CD8-positive, alpha-beta memory T cell (primary cell): ENCODE measurements around the gene DYSF. TPM values are rescaled to one million over a fixed set of nuclear protein-coding genes. Genes with fewer than 3 reads are reported as not detected.
"Not testable (repeated sequence)": the region's sequence is repeated elsewhere in the genome, so short reads cannot be mapped to it uniquely, and the experiment has no call there.

ENCODE experiments used
- CTCF ChIA-PET: fragments of 350-600 bp; sonication (Branson Sonifier 250); formaldehyde crosslinking; loops from one replicate; lab custom pipeline; 2021; ENCODE audit warnings: antibody characterized with exemption; lab: Charles Lee
- POLR2A ChIA-PET: fragments of 350-600 bp; sonication (Branson Sonifier 250); formaldehyde crosslinking; loops from one replicate; lab custom pipeline; 2021; ENCODE audit warnings: antibody characterized with exemption; lab: Charles Lee
- DNase-seq, 5 donors: peaks; one replicate each; pipeline versions ENCODE4 v3.0.0 to v3.0.0-alpha.2; 2020 to 2022; ENCODE audit warnings: mixed read lengths in 1 of 5
- H3K27ac ChIP-seq: one replicate; pipeline ENCODE4 v1.7.0; 2013; ENCODE audit warnings: low read depth, mild to moderate bottlenecking, low read length, moderate library complexity
- H3K27me3 ChIP-seq: 2 replicates; pipeline ENCODE4 v1.7.0; 2013; ENCODE audit warnings: low read length, mild to moderate bottlenecking; ENCODE audit not compliant: insufficient read depth, poor library complexity, severe bottlenecking
- H3K36me3 ChIP-seq: 2 replicates; pipeline ENCODE4 v1.7.0; 2013; ENCODE audit warnings: mild to moderate bottlenecking, low read length, moderate library complexity; ENCODE audit not compliant: insufficient read depth
- H3K4me1 ChIP-seq: 2 replicates; pipeline ENCODE4 v1.7.0; 2013; ENCODE audit warnings: mild to moderate bottlenecking, low read length, moderate library complexity; ENCODE audit not compliant: insufficient read depth
- H3K4me3 ChIP-seq: 2 replicates; pipeline ENCODE4 v1.7.0; 2013; ENCODE audit warnings: mild to moderate bottlenecking, low read length
- H3K9me3 ChIP-seq: 2 replicates; pipeline ENCODE4 v1.7.0; 2013; ENCODE audit warnings: mild to moderate bottlenecking, low read length
- H3K27ac Mint-ChIP-seq, 8 donors: one replicate each; pipeline ENCODE4 v1.8.0; 2020 to 2021; ENCODE audit warnings: mixed read lengths in 8 of 8, mild to moderate bottlenecking in 6 of 8, inconsistent platforms in 3 of 8, moderate library complexity in 3 of 8
- H3K27me3 Mint-ChIP-seq, 2 donors: one replicate each; pipeline ENCODE4 v1.8.0; 2020 to 2021; ENCODE audit warnings: mixed read lengths in 2 of 2, mild to moderate bottlenecking in 1 of 2, moderate library complexity in 1 of 2
- H3K36me3 Mint-ChIP-seq, 3 donors: one replicate each; pipeline ENCODE4 v1.8.0; 2020 to 2021; ENCODE audit warnings: mixed read lengths in 3 of 3, inconsistent platforms in 1 of 3, mild to moderate bottlenecking in 1 of 3
- H3K4me1 Mint-ChIP-seq, 3 donors: one replicate each; pipeline ENCODE4 v1.8.0; 2020 to 2021; ENCODE audit warnings: mixed read lengths in 3 of 3, inconsistent platforms in 1 of 3, mild to moderate bottlenecking in 1 of 3
- H3K4me3 Mint-ChIP-seq, 7 donors: one replicate each; pipeline ENCODE4 v1.8.0; 2020 to 2021; ENCODE audit warnings: mixed read lengths in 7 of 7, mild to moderate bottlenecking in 6 of 7, moderate library complexity in 4 of 7, inconsistent platforms in 2 of 7
- H3K9me3 Mint-ChIP-seq, 5 donors: one replicate each; pipeline ENCODE4 v1.8.0; 2020 to 2022; ENCODE audit warnings: mixed read lengths in 5 of 5, mild to moderate bottlenecking in 3 of 5, moderate library complexity in 2 of 5, inconsistent platforms in 1 of 5
- polyA plus RNA-seq: library from polyadenylated mRNA; unstranded; fragments of 300-500 nt; fragmentation: Illumina TruSeq; gene quantifications from one replicate; pipeline ENCODE4 v1.2.3, GENCODE V29; 2021
- total RNA-seq, 2 experiments: library from RNA; stranded (reverse); gene quantifications; one replicate each; pipeline ENCODE4 v1.2.3, GENCODE V29; 2021

The DYSF gene
- total and polyA plus RNA-seq, 3 experiments from 2014 or later, result 3.6 to 4.8 (median 3.9) TPM

GRCh38 chr2:71639735-71640134 is 186.4 kb downstream of the DYSF start:
- Mint-ChIP-seq H3K36me3 (peaks cover 0 to 6% (median 0%) of the 10 kb centered on the region in 3 donors), H3K4me3 (no peak overlapping the region), H3K27ac (peak overlapping the region in 1 of 8 donors; percentile 7), H3K4me1 (no peaks in the 10 kb centered on the region), H3K9me3 (no peaks in the 10 kb centered on the region), H3K27me3 (peaks cover 2 to 17% of the 10 kb centered on the region in 2 donors)
- H3K4me1 ChIP-seq, result no peaks in the 10 kb centered on the region
- no peaks in the 10 kb centered on the region for H3K36me3 ChIP-seq
- POLR2A ChIA-PET, result no interaction called here
- no peaks in the 10 kb centered on the region for H3K9me3 ChIP-seq
- H3K27ac ChIP-seq, result no peak overlapping the region
- no peak overlapping the region for H3K4me3 ChIP-seq
- CTCF ChIA-PET, result no interaction called here
- DNase-seq, result no peak
- H3K27me3 ChIP-seq, result no peaks in the 10 kb centered on the region

DNA sequence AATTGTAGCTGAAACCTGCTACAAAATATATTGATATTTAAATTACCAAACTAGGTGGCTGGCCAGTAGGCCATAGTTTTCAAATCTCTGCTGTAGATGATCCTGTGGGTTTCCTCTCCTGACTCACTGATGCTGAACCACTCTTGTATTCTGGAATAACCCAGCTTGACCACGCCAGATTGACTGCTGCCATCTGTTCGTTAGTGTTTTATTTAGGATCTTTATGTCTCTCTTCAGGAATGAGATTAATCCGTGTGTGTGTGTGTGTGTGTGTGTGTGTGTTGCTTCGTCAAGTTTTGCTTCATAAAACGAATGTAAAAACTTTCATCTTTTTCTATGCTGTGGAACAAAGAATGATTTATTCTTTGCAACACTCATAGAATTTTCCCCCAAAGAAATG is 187.1 kb downstream of the DYSF start:
- peaks cover 0 to 18% of the 10 kb centered on the region in 2 donors for H3K27me3 Mint-ChIP-seq
- Histone ChIP-seq H3K4me3 (no peak overlapping the region), H3K36me3 (no peaks in the 10 kb centered on the region), H3K9me3 (no peaks in the 10 kb centered on the region), H3K27ac (no peak overlapping the region), H3K27me3 (no peaks in the 10 kb centered on the region), H3K4me1 (no peaks in the 10 kb centered on the region)
- H3K4me3 Mint-ChIP-seq, result no peak overlapping the region
- CTCF ChIA-PET, result no interaction called here
- H3K9me3 Mint-ChIP-seq, result no peaks in the 10 kb centered on the region
- POLR2A ChIA-PET, result no interaction called here
- peaks cover 0 to 7% (median 1%) of the 10 kb centered on the region in 3 donors for H3K36me3 Mint-ChIP-seq
- H3K27ac Mint-ChIP-seq, result no peak overlapping the region
- DNase-seq, result no peak
- no peaks in the 10 kb centered on the region for H3K4me1 Mint-ChIP-seq

DNA sequence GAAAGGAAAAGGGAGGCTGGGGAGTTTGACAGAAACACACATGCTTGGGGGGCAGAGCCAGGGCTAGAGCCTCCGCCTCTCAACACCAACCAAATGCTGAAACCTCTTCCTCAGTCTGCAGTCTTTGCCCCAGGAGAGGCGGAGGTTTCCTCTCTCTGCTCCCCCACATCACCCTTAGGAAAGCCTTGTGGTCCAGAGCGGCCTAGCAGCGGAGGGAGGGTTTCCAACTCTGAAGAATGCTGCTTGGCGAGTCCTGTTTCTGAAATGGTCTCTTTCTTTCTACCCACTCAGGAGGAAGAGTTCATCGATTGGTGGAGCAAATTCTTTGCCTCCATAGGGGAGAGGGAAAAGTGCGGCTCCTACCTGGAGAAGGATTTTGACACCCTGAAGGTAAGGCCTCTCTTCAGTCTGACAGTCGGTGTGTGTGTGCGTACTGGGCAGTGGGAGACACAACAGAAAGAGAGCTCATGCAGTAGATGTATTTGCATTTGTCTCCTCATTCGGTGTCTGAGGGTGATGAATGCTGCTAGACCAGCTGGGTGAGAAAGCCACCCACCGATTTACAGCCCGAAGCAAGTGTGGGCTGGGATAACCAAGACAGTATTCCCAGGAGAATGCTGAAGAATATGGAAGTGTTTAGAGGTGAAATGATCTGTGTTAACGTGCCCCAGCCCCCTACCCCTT is 190.5 kb downstream of the DYSF start:
- ChIA-PET POLR2A (no interaction called here), CTCF (no interaction called here)
- Histone ChIP-seq H3K9me3 (no peaks in the 10 kb centered on the region), H3K36me3 (no peaks in the 10 kb centered on the region), H3K4me3 (no peak overlapping the region), H3K4me1 (no peaks in the 10 kb centered on the region), H3K27ac (no peak overlapping the region), H3K27me3 (no peaks in the 10 kb centered on the region)
- no peak overlapping the region for H3K27ac Mint-ChIP-seq
- peaks cover 7 to 30% of the 10 kb centered on the region in 2 donors for H3K27me3 Mint-ChIP-seq
- DNase-seq, result no peak
- H3K4me3 Mint-ChIP-seq, result no peak overlapping the region
- peaks cover 0 to 7% (median 1%) of the 10 kb centered on the region in 3 donors for H3K36me3 Mint-ChIP-seq
- H3K9me3 Mint-ChIP-seq, result peaks cover 0 to 5% (median 1%) of the 10 kb centered on the region in 5 donors
- H3K4me1 Mint-ChIP-seq, result no peaks in the 10 kb centered on the region

GRCh38 chr2:71646028-71646427 is 192.7 kb downstream of the DYSF start:
- H3K4me3 Mint-ChIP-seq, result no peak overlapping the region
- ChIA-PET POLR2A (no interaction called here), CTCF (no interaction called here)
- no peaks in the 10 kb centered on the region for H3K4me1 ChIP-seq
- peaks cover 7 to 30% of the 10 kb centered on the region in 2 donors for H3K27me3 Mint-ChIP-seq
- no peak for DNase-seq
- H3K27ac Mint-ChIP-seq, result no peak overlapping the region
- H3K4me3 ChIP-seq, result no peak overlapping the region
- peaks cover 0 to 5% (median 1%) of the 10 kb centered on the region in 5 donors for H3K9me3 Mint-ChIP-seq
- no peaks in the 10 kb centered on the region for H3K36me3 ChIP-seq
- no peaks in the 10 kb centered on the region for H3K4me1 Mint-ChIP-seq
- H3K36me3 Mint-ChIP-seq, result peaks cover 0 to 7% (median 1%) of the 10 kb centered on the region in 3 donors
- H3K9me3 ChIP-seq, result no peaks in the 10 kb centered on the region
- no peaks in the 10 kb centered on the region for H3K27me3 ChIP-seq
- H3K27ac ChIP-seq, result no peak overlapping the region

DNA sequence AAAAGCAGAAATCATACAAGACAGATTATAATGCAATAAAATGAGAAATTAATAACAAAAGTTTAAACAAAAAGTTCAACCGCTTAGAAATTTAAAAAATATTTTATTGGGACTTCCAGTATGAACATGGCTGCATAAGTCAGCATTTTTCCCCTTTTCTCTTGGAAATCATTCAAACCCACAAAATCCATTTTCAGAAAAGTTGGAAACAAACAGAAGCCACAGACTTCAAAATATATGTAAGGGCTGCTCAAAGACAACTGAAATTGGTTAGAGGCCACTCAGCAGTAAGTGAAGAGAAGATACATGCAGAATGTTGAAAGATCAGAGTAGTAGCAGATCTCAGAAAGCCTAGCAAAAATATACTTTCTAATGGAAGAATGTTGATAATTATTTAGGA is 194.0 kb downstream of the DYSF start:
- peaks cover 0 to 7% (median 1%) of the 10 kb centered on the region in 3 donors for H3K36me3 Mint-ChIP-seq
- peaks cover 7 to 24% of the 10 kb centered on the region in 2 donors for H3K27me3 Mint-ChIP-seq
- no peak overlapping the region for H3K27ac Mint-ChIP-seq
- ChIA-PET POLR2A (no interaction called here), CTCF (no interaction called here)
- Histone ChIP-seq H3K36me3 (no peaks in the 10 kb centered on the region), H3K4me3 (no peak overlapping the region), H3K27me3 (no peaks in the 10 kb centered on the region), H3K4me1 (no peaks in the 10 kb centered on the region), H3K27ac (no peak overlapping the region), H3K9me3 (no peaks in the 10 kb centered on the region)
- H3K4me1 Mint-ChIP-seq, result no peaks in the 10 kb centered on the region
- no peak for DNase-seq
- peaks cover 0 to 5% (median 1%) of the 10 kb centered on the region in 5 donors for H3K9me3 Mint-ChIP-seq
- no peak overlapping the region for H3K4me3 Mint-ChIP-seq

GRCh38 chr2:71655498-71655897 is 202.1 kb downstream of the DYSF start:
- CTCF ChIA-PET, result no interaction called here
- Histone ChIP-seq H3K4me1 (no peaks in the 10 kb centered on the region), H3K9me3 (no peaks in the 10 kb centered on the region), H3K36me3 (no peaks in the 10 kb centered on the region), H3K27ac (no peak overlapping the region), H3K27me3 (no peaks in the 10 kb centered on the region), H3K4me3 (no peak overlapping the region)
- no peaks in the 10 kb centered on the region for H3K4me1 Mint-ChIP-seq
- POLR2A ChIA-PET, result no interaction called here
- DNase-seq, result no peak
- H3K27me3 Mint-ChIP-seq, result no peaks in the 10 kb centered on the region
- H3K9me3 Mint-ChIP-seq, result peaks cover 5 to 24% (median 16%) of the 10 kb centered on the region in 5 donors
- H3K27ac Mint-ChIP-seq, result no peak overlapping the region
- H3K36me3 Mint-ChIP-seq, result peaks cover 3 to 12% (median 11%) of the 10 kb centered on the region in 3 donors
- no peak overlapping the region for H3K4me3 Mint-ChIP-seq

DNA sequence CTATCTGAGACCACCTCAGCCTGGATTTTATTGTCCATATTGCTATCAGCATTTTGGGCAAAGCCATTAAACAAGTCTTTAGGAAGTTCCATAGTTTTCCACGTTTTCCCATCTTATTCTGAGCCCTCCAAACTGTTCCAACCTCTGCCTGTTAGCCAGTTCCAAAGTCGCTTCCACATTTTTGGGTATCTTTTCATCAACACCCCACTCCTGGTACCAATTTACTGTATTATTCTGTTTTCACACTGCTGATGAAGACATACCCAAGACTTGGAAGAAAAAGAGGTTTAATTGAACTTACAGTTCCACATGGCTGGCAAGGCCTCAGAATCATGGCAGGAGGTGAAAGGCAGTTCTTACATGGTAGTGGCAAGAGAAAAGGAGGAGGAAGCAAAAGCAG is 204.9 kb downstream of the DYSF start:
- H3K27ac ChIP-seq, H3K36me3 ChIP-seq, H3K27me3 Mint-ChIP-seq, CTCF ChIA-PET, H3K4me1 Mint-ChIP-seq, H3K4me3 ChIP-seq, H3K4me3 Mint-ChIP-seq, DNase-seq, H3K27me3 ChIP-seq, H3K4me1 ChIP-seq, H3K9me3 ChIP-seq, POLR2A ChIA-PET, H3K27ac Mint-ChIP-seq: not testable (repeated sequence)
- Mint-ChIP-seq H3K9me3 (peaks cover 7 to 24% (median 16%) of the 10 kb centered on the region in 5 donors), H3K36me3 (peaks cover 3 to 12% (median 11%) of the 10 kb centered on the region in 3 donors)

GRCh38 chr2:71658771-71659170 is 205.4 kb downstream of the DYSF start:
- peaks cover 3 to 12% (median 11%) of the 10 kb centered on the region in 3 donors for H3K36me3 Mint-ChIP-seq
- CTCF ChIA-PET, result no interaction called here
- DNase-seq, result no peak
- H3K9me3 Mint-ChIP-seq, result peaks cover 7 to 24% (median 16%) of the 10 kb centered on the region in 5 donors
- H3K27me3 Mint-ChIP-seq, result no peaks in the 10 kb centered on the region
- Histone ChIP-seq H3K27me3 (no peaks in the 10 kb centered on the region), H3K27ac (no peak overlapping the region), H3K9me3 (no peaks in the 10 kb centered on the region), H3K36me3 (no peaks in the 10 kb centered on the region), H3K4me3 (no peak overlapping the region), H3K4me1 (no peaks in the 10 kb centered on the region)
- H3K4me3 Mint-ChIP-seq, result no peak overlapping the region
- no peak overlapping the region for H3K27ac Mint-ChIP-seq
- POLR2A ChIA-PET, result no interaction called here
- no peaks in the 10 kb centered on the region for H3K4me1 Mint-ChIP-seq
